HUES64 (cell line): ENCODE data around the gene GPC6.

Experiments
- H3K27ac ChIP-seq: 2 replicates; pipeline ENCODE4 v1.7.0; 2013; ENCODE audit warnings: low read depth, low read length, inconsistent platforms
- H3K27me3 ChIP-seq: 2 replicates; pipeline ENCODE4 v1.6.1; 2013; ENCODE audit warnings: mild to moderate bottlenecking, low read length; ENCODE audit not compliant: insufficient read depth
- H3K36me3 ChIP-seq: 2 replicates; pipeline ENCODE4 v1.6.1; 2013; ENCODE audit warnings: mild to moderate bottlenecking, low read length; ENCODE audit not compliant: insufficient read depth
- H3K4me1 ChIP-seq: 2 replicates; pipeline ENCODE4 v1.6.1; 2013; ENCODE audit warnings: mild to moderate bottlenecking, low read length, moderate library complexity; ENCODE audit not compliant: insufficient read depth
- H3K4me3 ChIP-seq: 2 replicates; pipeline ENCODE4 v1.5.1; 2013; ENCODE audit warnings: mild to moderate bottlenecking, low read length, moderate library complexity
- H3K9ac ChIP-seq: 2 replicates; pipeline ENCODE4 v1.6.1; 2013; ENCODE audit warnings: mild to moderate bottlenecking, low read depth, low read length
- H3K9me3 ChIP-seq: 2 replicates; pipeline ENCODE4 v1.6.1; 2013; ENCODE audit warnings: low read depth, low read length; ENCODE audit not compliant: insufficient read depth
- WGBS: fragments of 150-250, 120-280 bp; methylation state at CpG from one replicate; pipeline ENCODE4 v1.1.7; 2013; ENCODE audit warnings: missing lambda C conversion rate; 5-methylcytosine and 5-hydroxymethylcytosine counted together

GPC6 gene

GRCh38 chr13:93640452-93640851 is 413.8 kb downstream of the GPC6 start:
- H3K27me3 ChIP-seq, result no peaks in the 10 kb centered on the region
- H3K36me3 ChIP-seq, result no peaks in the 10 kb centered on the region
- no peak overlapping the region for H3K9ac ChIP-seq
- no peak overlapping the region for H3K27ac ChIP-seq
- H3K4me3 ChIP-seq, result no peak overlapping the region
- WGBS, result 91% methylated on average over 1 of the region's 1 CpG
- no peaks in the 10 kb centered on the region for H3K9me3 ChIP-seq
- H3K4me1 ChIP-seq, result peaks cover 7% of the 10 kb centered on the region; the same call in 1 of the 2 replicates

DNA sequence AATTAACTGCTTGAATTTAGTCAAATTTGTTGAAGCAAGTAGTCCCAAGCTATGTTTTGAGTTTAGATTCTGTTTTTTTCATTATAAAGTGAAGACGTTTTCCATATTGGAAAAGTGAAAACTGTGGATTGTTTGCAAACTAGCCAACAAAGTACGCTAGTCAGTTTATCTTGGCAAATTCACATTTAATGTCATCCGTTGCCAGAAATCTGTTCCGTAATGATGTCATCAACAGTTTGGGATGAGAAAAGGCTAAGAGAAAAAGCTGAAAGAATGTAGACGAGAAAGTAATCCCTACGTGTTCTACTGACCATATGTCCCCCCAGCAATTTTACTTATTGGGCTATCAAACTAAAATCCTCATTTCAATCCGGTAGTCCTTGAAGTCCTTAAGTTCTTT is 419.6 kb downstream of the GPC6 start:
- WGBS, result 86% methylated on average over 7 of the region's 7 CpGs
- Histone ChIP-seq H3K4me3 (no peak overlapping the region), H3K36me3 (no peaks in the 10 kb centered on the region), H3K27ac (no peak overlapping the region), H3K4me1 (0 out of 2 replicates have a peak, but pooled peaks cover 5% of the 10 kb centered on the region), H3K27me3 (no peaks in the 10 kb centered on the region), H3K9ac (no peak overlapping the region), H3K9me3 (no peaks in the 10 kb centered on the region)

GRCh38 chr13:93649496-93649895 is 422.9 kb downstream of the GPC6 start:
- Histone ChIP-seq H3K9me3 (no peaks in the 10 kb centered on the region), H3K27ac (no peak overlapping the region), H3K9ac (no peak overlapping the region), H3K36me3 (no peaks in the 10 kb centered on the region), H3K4me3 (no peak overlapping the region), H3K27me3 (no peaks in the 10 kb centered on the region), H3K4me1 (0 out of 2 replicates have a peak, but pooled peaks cover 5% of the 10 kb centered on the region)
- 88% methylated on average over 1 of the region's 2 CpGs for WGBS

DNA sequence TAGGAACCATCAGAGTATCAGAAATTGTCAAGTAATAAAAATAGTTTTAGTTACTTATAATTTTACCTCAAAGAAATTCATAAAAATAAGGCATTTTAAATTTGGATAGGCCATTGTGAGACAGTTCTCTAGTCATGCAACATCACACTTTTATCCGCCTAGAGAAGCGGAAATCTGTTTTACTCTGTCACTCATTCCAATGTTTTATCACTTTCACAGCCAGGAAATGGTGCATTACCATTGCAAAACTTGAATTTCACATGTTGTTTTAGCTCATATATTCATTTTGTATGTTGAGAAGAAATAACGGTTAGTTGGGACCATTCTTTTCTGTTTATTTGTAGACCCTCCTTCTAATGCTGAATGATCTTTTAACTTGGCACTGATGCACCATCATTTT is 427.2 kb downstream of the GPC6 start:
- no peaks in the 10 kb centered on the region for H3K9me3 ChIP-seq
- no peak overlapping the region for H3K27ac ChIP-seq
- H3K9ac ChIP-seq, result no peak overlapping the region
- H3K36me3 ChIP-seq, result no peaks in the 10 kb centered on the region
- 0 out of 2 replicates have a peak, but pooled peaks cover 5% of the 10 kb centered on the region for H3K4me1 ChIP-seq
- WGBS, result 100% methylated on average over 3 of the region's 3 CpGs
- H3K4me3 ChIP-seq, result no peak overlapping the region
- no peaks in the 10 kb centered on the region for H3K27me3 ChIP-seq

DNA sequence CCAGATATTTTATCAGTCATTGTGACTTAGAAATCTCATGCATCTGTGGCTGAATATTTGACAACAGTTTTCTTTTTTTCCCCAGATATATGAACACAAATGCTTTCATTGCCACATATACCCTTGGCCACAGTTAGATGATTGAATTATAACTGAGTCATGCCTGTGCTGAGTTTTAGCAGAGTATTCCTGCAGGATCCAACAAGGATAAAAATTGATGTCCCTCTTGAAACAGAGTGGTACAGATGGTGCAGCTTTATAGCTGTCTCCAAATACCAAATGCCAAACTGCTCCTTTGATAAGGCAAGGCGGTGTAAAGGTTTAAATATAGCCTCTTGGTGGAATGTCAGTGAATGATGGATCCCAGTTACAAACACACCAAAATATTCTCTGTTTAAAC is 428.5 kb downstream of the GPC6 start:
- H3K4me1 ChIP-seq, result 0 out of 2 replicates have a peak, but pooled peaks cover 3% of the 10 kb centered on the region
- no peaks in the 10 kb centered on the region for H3K9me3 ChIP-seq
- no CpG with 5 or more reads among the region's 1 CpG for WGBS
- H3K9ac ChIP-seq, result no peak overlapping the region
- H3K27ac ChIP-seq, result no peak overlapping the region
- H3K27me3 ChIP-seq, result no peaks in the 10 kb centered on the region
- H3K4me3 ChIP-seq, result no peak overlapping the region
- H3K36me3 ChIP-seq, result no peaks in the 10 kb centered on the region

DNA sequence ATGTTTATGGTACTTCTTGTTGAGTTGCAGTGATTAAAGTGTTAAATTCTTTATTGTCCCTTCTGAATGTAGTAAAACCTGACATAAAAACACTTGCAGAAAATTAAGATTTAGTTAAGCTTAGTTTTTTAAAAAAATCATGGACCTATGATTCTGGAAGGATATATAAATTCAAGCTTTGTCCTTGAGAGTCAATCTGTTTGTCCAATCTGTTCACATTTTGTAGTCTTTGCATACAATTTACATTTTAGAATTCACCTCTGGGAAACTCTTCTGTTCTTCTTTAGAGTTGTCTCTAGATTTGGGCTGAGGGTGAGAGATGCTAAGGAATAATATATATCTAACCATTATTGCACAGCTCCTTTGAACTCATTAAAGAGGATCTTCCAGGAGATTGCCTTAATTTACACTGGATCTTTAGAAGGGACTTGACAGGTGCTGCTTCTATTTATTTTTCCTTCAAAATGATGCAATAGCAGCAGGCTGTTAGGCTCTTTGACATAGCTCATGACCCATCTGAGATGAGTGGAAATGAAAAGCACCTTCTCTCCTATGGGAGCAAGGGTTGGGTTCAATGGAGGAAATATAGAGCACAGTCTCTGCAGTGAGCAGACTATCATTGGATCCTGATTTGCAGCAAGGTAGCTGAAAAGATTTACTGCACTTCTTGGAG is 433.9 kb downstream of the GPC6 start:
- no peaks in the 10 kb centered on the region for H3K27me3 ChIP-seq
- H3K4me3 ChIP-seq, result no peak overlapping the region
- no peak overlapping the region for H3K27ac ChIP-seq
- no peaks in the 10 kb centered on the region for H3K36me3 ChIP-seq
- no peaks in the 10 kb centered on the region for H3K4me1 ChIP-seq
- H3K9ac ChIP-seq, result no peak overlapping the region
- no peaks in the 10 kb centered on the region for H3K9me3 ChIP-seq

DNA sequence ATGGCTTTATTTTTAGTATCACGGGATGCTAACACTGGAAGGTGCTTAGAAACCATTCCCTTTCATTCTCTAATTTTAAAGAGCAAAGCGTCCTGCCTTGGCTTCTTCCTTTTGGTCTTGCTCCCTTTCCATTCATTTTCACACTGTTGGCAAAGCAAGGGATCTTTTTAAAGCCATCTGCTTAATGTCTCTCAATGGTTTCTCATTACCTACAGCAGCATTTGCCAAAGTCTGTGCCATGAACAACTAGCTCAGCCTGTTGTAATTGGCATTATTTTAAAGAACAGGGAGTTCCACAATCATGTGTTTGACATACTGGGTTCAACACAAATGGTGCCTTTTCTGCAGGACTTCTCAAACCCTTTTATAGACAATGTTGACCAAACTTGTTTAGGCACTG is 444.3 kb downstream of the GPC6 start:
- Histone ChIP-seq H3K9ac (no peak overlapping the region), H3K4me3 (no peak overlapping the region), H3K36me3 (no peaks in the 10 kb centered on the region), H3K27me3 (no peaks in the 10 kb centered on the region), H3K9me3 (0 out of 2 replicates have a peak, but pooled peaks cover 3% of the 10 kb centered on the region), H3K4me1 (no peaks in the 10 kb centered on the region), H3K27ac (no peak overlapping the region)
- 94% methylated on average over 2 of the region's 2 CpGs for WGBS

DNA sequence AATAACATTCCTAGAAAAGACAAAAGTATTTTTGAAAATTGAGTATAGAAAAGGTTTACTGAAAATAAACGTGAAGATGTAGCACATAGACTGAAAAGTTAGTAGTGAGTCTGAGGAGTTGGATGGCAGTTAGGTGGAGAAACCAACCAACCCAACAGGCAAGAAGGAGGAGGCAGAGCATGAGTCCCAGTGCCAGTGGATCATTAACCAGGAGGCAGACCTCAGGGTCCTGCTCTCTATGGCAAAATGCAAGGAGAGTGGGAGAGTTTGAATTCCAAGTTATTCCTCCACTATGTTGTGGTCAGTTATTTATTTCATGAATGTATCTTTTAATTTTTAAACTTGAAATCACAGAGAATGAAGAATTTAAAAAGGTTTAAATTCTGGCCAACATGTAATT is 446.4 kb downstream of the GPC6 start:
- H3K27ac ChIP-seq, result no peak overlapping the region
- no peaks in the 10 kb centered on the region for H3K27me3 ChIP-seq
- no peaks in the 10 kb centered on the region for H3K4me1 ChIP-seq
- WGBS, result 94% methylated on average over 1 of the region's 1 CpG
- H3K9ac ChIP-seq, result no peak overlapping the region
- 0 out of 2 replicates have a peak, but pooled peaks cover 3% of the 10 kb centered on the region for H3K9me3 ChIP-seq
- H3K4me3 ChIP-seq, result no peak overlapping the region
- no peaks in the 10 kb centered on the region for H3K36me3 ChIP-seq

DNA sequence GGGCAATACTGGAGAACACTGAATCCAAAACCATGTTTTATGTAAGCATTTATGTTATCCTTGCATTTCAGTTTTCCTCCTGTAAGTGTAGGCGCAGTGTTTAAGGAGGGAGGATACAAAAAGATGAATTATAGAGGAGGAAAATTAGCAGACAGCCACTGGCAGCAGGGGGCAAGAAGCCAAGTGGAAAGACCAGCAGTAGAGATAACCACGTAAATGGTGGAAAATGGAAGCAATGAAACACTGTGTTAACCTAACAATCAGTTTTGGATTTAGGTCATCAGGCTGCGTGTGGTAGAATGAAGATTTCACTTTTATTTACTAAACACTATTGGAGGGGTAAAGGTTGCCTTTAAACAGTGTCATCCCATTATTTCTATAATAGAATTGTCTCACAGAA is 447.3 kb downstream of the GPC6 start:
- no peak overlapping the region for H3K9ac ChIP-seq
- H3K27me3 ChIP-seq, result no peaks in the 10 kb centered on the region
- no peak overlapping the region for H3K4me3 ChIP-seq
- H3K27ac ChIP-seq, result no peak overlapping the region
- H3K36me3 ChIP-seq, result no peaks in the 10 kb centered on the region
- 0 out of 2 replicates have a peak, but pooled peaks cover 2% of the 10 kb centered on the region for H3K9me3 ChIP-seq
- H3K4me1 ChIP-seq, result no peaks in the 10 kb centered on the region
- 93% methylated on average over 2 of the region's 3 CpGs for WGBS

DNA sequence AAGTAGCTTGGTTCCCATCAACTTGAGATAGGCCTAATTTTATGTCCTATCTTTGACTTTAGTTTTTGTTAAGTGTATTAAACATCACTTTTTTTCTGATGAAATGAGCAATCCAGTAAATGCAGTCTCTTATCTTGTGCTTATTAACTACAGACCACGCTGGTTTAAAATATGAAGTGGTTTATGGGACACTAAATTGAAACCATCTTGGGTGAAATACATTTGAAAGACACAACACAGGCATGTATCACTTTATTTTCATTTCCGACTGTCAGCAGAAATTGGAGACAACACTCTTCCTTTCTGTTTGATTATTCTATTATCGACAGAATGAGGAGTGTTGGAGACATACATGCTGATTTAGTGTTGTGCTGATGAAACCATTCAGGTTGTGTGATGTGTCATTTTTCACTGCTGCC is 447.7 kb downstream of the GPC6 start:
- H3K36me3 ChIP-seq, result no peaks in the 10 kb centered on the region
- 80% methylated on average over 3 of the region's 3 CpGs for WGBS
- H3K27ac ChIP-seq, result no peak overlapping the region

DNA sequence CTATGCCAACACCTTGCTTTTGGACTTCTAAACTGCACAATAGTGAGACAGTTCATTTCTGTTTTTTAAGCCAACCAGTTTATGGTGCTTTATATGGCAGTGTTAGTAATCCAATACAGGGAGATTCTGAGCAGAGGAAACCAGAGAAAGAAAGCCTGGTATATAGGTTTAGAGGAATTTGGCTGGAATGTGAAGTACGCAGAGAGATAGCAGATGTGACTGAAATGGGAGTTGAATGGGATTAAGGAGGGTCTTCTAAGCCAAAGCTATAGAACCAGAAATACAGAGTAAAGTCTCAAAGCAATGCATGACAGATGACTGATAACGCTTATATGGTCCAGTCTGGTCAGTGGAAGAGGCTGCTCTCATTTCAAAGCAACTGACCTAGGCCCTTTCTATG is 453.7 kb downstream of the GPC6 start:
- H3K9ac ChIP-seq, result no peak overlapping the region
- no peaks in the 10 kb centered on the region for H3K9me3 ChIP-seq
- no peaks in the 10 kb centered on the region for H3K36me3 ChIP-seq
- no peaks in the 10 kb centered on the region for H3K4me1 ChIP-seq
- WGBS, result 91% methylated on average over 2 of the region's 2 CpGs
- no peak overlapping the region for H3K4me3 ChIP-seq
- no peak overlapping the region for H3K27ac ChIP-seq
- no peaks in the 10 kb centered on the region for H3K27me3 ChIP-seq

More for the DNA sequence above, 447.7 kb downstream of the GPC6 start:
- no peaks in the 10 kb centered on the region for H3K4me1 ChIP-seq
- H3K4me3 ChIP-seq, result no peak overlapping the region
- H3K27me3 ChIP-seq, result no peaks in the 10 kb centered on the region
- H3K9me3 ChIP-seq, result no peaks in the 10 kb centered on the region
- H3K9ac ChIP-seq, result no peak overlapping the region

- WGBS, result 100% methylated on average over 1 of the region's 1 CpG
- no peak overlapping the region for H3K9ac ChIP-seq
- H3K4me1 ChIP-seq, result no peaks in the 10 kb centered on the region
- H3K36me3 ChIP-seq, result no peaks in the 10 kb centered on the region
- H3K4me3 ChIP-seq, result no peak overlapping the region
- no peaks in the 10 kb centered on the region for H3K9me3 ChIP-seq
- no peak overlapping the region for H3K27ac ChIP-seq
- H3K27me3 ChIP-seq, result no peaks in the 10 kb centered on the region
Observed at GRCh38 chr13:93685900-93686299, 459.3 kb downstream of the GPC6 start.
